ENCODE measurements around the gene CDNF. TPM values are rescaled to one million over a fixed set of nuclear protein-coding genes. Genes with fewer than 3 reads are reported as not detected.
A peak's percentile ranks its signal among the peaks of the same experiment; 100 is the strongest.

CDNF gene
- total RNA-seq, 4 donors from 2014 or later = 2.6 to 9.4 (median 3.8) TPM

DNA sequence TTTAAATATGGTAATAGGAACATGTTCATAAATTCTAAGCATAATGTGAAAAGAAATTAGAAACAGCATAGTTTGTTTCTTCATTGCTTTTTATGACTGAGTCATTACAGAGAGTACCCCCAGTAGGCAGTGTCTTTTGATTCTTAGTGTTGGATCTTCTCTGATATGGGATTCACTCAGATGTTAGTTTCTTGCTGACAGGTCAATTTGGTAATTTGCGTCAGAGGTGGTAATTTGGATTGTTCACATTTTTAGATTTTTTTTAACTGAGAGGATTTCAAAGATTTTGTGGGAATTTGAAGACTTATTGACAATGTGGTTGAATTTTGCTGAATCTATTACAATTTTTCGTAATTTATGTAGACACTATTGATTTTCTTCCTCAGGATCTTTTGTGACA, 2.3 kb upstream of the CDNF start:
- WGBS, 2 donors = 97 to 100% methylated on average over 2 of the region's 2 CpGs
- Histone ChIP-seq H3K36me3 (peaks cover 17 to 27% of the 10 kb centered on the region in 2 donors), H3K9me3 (no peaks in the 10 kb centered on the region), H3K4me3 (replicated peaks in 1 of 3) (no peak overlapping the region), H3K4me1 (peaks cover 11 to 15% of the 10 kb centered on the region in 2 donors), H3K27ac (no peak overlapping the region), H3K27me3 (no peaks in the 10 kb centered on the region)
- no peak for DNase-seq
- TF ChIP-seq, protein P1, sequence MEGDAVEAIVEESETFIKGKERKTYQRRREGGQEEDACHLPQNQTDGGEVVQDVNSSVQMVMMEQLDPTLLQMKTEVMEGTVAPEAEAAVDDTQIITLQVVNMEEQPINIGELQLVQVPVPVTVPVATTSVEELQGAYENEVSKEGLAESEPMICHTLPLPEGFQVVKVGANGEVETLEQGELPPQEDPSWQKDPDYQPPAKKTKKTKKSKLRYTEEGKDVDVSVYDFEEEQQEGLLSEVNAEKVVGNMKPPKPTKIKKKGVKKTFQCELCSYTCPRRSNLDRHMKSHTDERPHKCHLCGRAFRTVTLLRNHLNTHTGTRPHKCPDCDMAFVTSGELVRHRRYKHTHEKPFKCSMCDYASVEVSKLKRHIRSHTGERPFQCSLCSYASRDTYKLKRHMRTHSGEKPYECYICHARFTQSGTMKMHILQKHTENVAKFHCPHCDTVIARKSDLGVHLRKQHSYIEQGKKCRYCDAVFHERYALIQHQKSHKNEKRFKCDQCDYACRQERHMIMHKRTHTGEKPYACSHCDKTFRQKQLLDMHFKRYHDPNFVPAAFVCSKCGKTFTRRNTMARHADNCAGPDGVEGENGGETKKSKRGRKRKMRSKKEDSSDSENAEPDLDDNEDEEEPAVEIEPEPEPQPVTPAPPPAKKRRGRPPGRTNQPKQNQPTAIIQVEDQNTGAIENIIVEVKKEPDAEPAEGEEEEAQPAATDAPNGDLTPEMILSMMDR (IDR thresholded peaks at IDR 0.05) = no peak
- TF ChIP-seq POLR2A (IDR thresholded peaks at IDR 0.05) = no peak
- intact Hi-C loops (cut with DNase I) = no loop called here

GRCh38 chr10:14839305-14839695, 1.5 kb upstream of the CDNF start:
- WGBS, 2 donors = 10 to 11% methylated on average over 14 of the region's 14 CpGs
- TF ChIP-seq, protein P1 (IDR thresholded peaks at IDR 0.05) = no peak
- TF ChIP-seq POLR2A (IDR thresholded peaks at IDR 0.05) = no peak
- intact Hi-C loops (cut with DNase I) = no loop called here

DNA sequence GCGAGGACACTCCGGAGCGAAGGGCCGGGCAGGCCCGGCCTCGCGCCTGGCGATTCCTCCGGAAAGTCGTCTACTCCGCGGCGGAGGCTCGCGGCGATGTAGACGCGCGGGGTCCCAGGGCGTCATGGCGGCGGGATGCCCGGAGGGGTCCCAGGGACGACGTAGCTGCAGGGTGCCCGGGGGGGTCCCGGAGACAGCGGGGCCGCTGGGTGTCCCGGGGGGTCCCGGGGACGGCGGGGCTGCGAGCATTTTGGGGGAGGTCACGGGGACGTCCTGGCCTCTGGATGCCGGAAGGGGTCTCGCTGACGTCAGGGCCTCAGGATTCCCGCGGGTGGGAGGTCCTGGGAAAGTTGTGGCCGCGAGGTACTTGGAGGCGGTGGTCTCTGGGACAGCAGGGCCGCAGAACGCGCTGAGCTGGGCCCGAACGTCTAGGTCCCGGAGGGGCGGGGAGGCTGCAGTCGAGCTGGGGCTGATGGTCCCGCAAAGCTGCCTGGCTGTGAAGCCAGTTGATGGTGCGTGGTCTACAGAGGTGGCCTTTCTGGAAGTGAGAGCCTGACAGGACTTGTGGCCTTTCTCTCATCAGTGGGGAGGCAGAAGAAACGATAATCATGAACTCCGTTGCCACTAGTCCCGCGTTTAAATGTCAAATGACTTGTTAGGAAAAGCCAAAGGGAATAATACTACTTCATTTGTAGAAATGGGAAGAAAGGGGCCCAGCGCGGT, 906 bp upstream of the CDNF start:
- H3K9me3 ChIP-seq = no peaks in the 10 kb centered on the region
- H3K4me1 ChIP-seq = peaks cover 11 to 15% of the 10 kb centered on the region in 2 donors
- TF ChIP-seq POLR2A (IDR thresholded peaks at IDR 0.05) = no peak
- TF ChIP-seq, protein P1 (IDR thresholded peaks at IDR 0.05) = no peak
- intact Hi-C loops (cut with DNase I) = no loop called here
- WGBS, 2 donors = 0 to 1% methylated on average over 20 to 26 of the region's 60 CpGs
- peaks cover 14 to 16% of the 10 kb centered on the region in 2 donors for H3K36me3 ChIP-seq
- DNase-seq = peak in 1 of 2 donors; percentile 35
- peak overlapping the region; percentile 68 to 96 (median 70) for H3K27ac ChIP-seq
- peak overlapping the region; percentile 69 to 94 (median 77) for H3K4me3 ChIP-seq (replicated peaks in 1 of 3)
- no peaks in the 10 kb centered on the region for H3K27me3 ChIP-seq

More at GRCh38 chr10:14839305-14839695, 1.5 kb upstream of the CDNF start:
- Histone ChIP-seq H3K9me3 (no peaks in the 10 kb centered on the region), H3K4me3 (replicated peaks in 1 of 3) (peak overlapping the region; percentile 69 to 94 (median 77)), H3K27ac (peak overlapping the region in 1 of 3 donors; percentile 68), H3K36me3 (peaks cover 17 to 21% of the 10 kb centered on the region in 2 donors), H3K4me1 (peaks cover 11 to 15% of the 10 kb centered on the region in 2 donors), H3K27me3 (no peaks in the 10 kb centered on the region)
- no peak for DNase-seq

DNA sequence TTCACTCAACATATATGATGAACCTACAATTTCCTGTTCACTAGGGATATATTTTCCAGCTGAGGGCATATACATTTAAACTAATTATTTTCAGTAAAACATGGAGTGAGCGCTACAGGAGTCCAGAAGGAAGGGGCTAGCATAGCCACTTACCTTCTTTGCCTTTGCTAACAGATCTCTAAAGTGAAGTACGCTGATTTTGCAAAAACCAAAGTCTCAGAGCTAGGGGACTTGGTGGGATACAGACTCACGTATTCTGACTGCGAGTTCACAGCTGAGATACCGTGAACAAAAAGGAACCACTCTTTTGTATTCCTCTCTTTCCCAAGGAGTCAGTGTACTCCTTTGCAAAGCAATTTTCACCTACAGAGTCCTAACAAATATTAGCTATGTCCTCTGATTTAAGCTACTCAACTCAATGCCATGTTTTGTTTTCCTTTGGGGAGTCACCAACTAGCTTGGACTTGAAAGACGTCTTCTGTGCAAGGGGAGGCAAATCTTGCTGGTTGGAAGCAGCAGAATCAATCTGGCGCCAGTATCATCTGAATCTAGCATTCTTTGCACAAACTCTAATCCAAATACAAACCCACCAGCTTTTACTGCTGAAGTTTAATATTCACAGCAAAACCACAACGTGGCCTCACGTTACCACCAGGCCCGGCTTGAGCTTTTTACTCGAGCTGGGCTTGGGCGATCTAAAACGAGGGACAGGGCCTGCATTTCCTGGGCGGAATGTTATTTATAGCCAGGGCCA, 657 bp downstream of the CDNF start:
- DNase-seq = no peak
- Histone ChIP-seq H3K27me3 (no peaks in the 10 kb centered on the region), H3K9me3 (no peaks in the 10 kb centered on the region), H3K4me1 (peaks cover 11 to 15% of the 10 kb centered on the region in 2 donors), H3K4me3 (replicated peaks in 1 of 3) (peak overlapping the region; percentile 56 to 94 (median 71)), H3K27ac (peak overlapping the region; percentile 94 to 96 (median 96)), H3K36me3 (peaks cover 1 to 3% of the 10 kb centered on the region in 2 donors)
- TF ChIP-seq, protein P1 (IDR thresholded peaks at IDR 0.05) = no peak
- TF ChIP-seq POLR2A (IDR thresholded peaks at IDR 0.05) = no peak
- intact Hi-C loops (cut with DNase I) = no loop called here
- 18 to 19% methylated on average over 13 to 14 of the region's 14 CpGs for WGBS, 2 donors

- intact Hi-C loops (cut with DNase I) = no loop called here
- WGBS, 2 donors = 95% methylated on average over 2 of the region's 2 CpGs
Measured at GRCh38 chr10:14836208-14836607, 1.6 kb downstream of the CDNF start.

More at GRCh38 chr10:14836208-14836607, 1.6 kb downstream of the CDNF start:
- no peaks in the 10 kb centered on the region for H3K36me3 ChIP-seq
- TF ChIP-seq, protein P1 (IDR thresholded peaks at IDR 0.05) = no peak
- TF ChIP-seq POLR2A (IDR thresholded peaks at IDR 0.05) = no peak
- DNase-seq = no peak
- no peaks in the 10 kb centered on the region for H3K27me3 ChIP-seq
- H3K27ac ChIP-seq = no peak overlapping the region
- peaks cover 11 to 15% of the 10 kb centered on the region in 2 donors for H3K4me1 ChIP-seq
- no peaks in the 10 kb centered on the region for H3K9me3 ChIP-seq
- no peak overlapping the region for H3K4me3 ChIP-seq (replicated peaks in 1 of 3)

Data from thyroid gland (tissue), 4 donors.